GM23248 (cell line): ENCODE results near the gene TMX2. TPM values are rescaled to one million over a fixed set of nuclear protein-coding genes. Genes with fewer than 3 reads are reported as not detected.

Experiments
- DNase-seq: peaks from one replicate; pipeline ENCODE4 v3.0.0-alpha.2; 2015
- H2AFZ ChIP-seq: fragments of 200-600 bp; sonication (generic); 2 replicates; pipeline ENCODE4 v1.6.1; 2016; ENCODE audit warnings: antibody characterized with exemption
- H3F3A ChIP-seq: fragments of 200-600 bp; sonication (generic); 2 replicates; pipeline ENCODE4 v1.6.1; 2016; ENCODE audit warnings: mild to moderate bottlenecking, antibody characterized with exemption, mixed run types; ENCODE audit not compliant: insufficient read depth
- H3K27ac ChIP-seq: fragments of 200-600 bp; sonication (generic); 2 replicates; pipeline ENCODE4 v1.5.1; 2016; ENCODE audit warnings: mild to moderate bottlenecking
- H3K27me3 ChIP-seq: fragments of 200-600 bp; sonication (generic); replicated peaks from 2 replicates; pipeline ENCODE4 v1.6.1; 2016; ENCODE audit warnings: mild to moderate bottlenecking; ENCODE audit not compliant: insufficient read depth
- H3K36me3 ChIP-seq: fragments of 200-600 bp; sonication (generic); 2 replicates; pipeline ENCODE4 v1.6.1; 2016; ENCODE audit warnings: low read depth, mild to moderate bottlenecking
- H3K4me1 ChIP-seq: fragments of 200-600 bp; sonication (generic); 2 replicates; pipeline ENCODE4 v1.6.1; 2016; ENCODE audit warnings: mild to moderate bottlenecking; ENCODE audit not compliant: insufficient read depth
- H3K4me2 ChIP-seq: fragments of 200-600 bp; sonication (generic); one replicate; pipeline ENCODE4 v1.6.1; 2016; ENCODE audit warnings: mild to moderate bottlenecking; ENCODE audit not compliant: unreplicated experiment
- H3K4me3 ChIP-seq: fragments of 200-600 bp; sonication (generic); 2 replicates; pipeline ENCODE4 v1.5.1; 2016; ENCODE audit warnings: mild to moderate bottlenecking
- H3K79me2 ChIP-seq: fragments of 200-600 bp; sonication (generic); 2 replicates; pipeline ENCODE4 v1.6.1; 2016; ENCODE audit warnings: mild to moderate bottlenecking; ENCODE audit not compliant: insufficient read depth
- H3K9ac ChIP-seq: fragments of 200-600 bp; sonication (generic); 2 replicates; pipeline ENCODE4 v1.6.1; 2016; ENCODE audit warnings: mild to moderate bottlenecking
- H3K9me2 ChIP-seq: fragments of 200-600 bp; sonication (generic); 2 replicates; pipeline ENCODE4 v1.6.1; 2016; ENCODE audit warnings: mixed run types, mild to moderate bottlenecking, moderate library complexity; ENCODE audit not compliant: insufficient read depth
- H3K9me3 ChIP-seq: fragments of 200-600 bp; sonication (generic); one replicate; pipeline ENCODE4 v1.6.1; 2017; ENCODE audit warnings: low read depth
- H4K20me1 ChIP-seq: fragments of 200-600 bp; sonication (generic); 2 replicates; pipeline ENCODE4 v1.6.0; 2016; ENCODE audit not compliant: insufficient read depth
- EZH2 ChIP-seq: fragments of 200-600 bp; sonication (generic); IDR thresholded peaks from 2 replicates; pipeline ENCODE4 v1.6.1; 2018; ENCODE audit warnings: antibody characterized with exemption, mild to moderate bottlenecking; ENCODE audit not compliant: insufficient read depth, poor library complexity, severe bottlenecking
- EZH2phosphoT487 ChIP-seq: fragments of 200-600 bp; sonication (generic); IDR thresholded peaks from 2 replicates; pipeline ENCODE4 v1.6.1; 2018; ENCODE audit warnings: antibody characterized with exemption, moderate library complexity, mild to moderate bottlenecking, low read depth; ENCODE audit not compliant: insufficient read depth
- whole genome bisulfite sequencing, 2 experiments: methylation state at CpG; one replicate each; pipeline ENCODE4 v1.1.6; 2015 to 2017; ENCODE audit warnings: low lambda C conversion rate in 2 of 2, low coverage in 1 of 2; ENCODE audit errors: missing lambda C conversion rate in 2 of 2; 5-methylcytosine and 5-hydroxymethylcytosine counted together
- in situ Hi-C: fragments of 300-500 bp; cut with MboI; formaldehyde crosslinking; loops from 2 replicates; pipeline ENCODE4 v1.15.0; 2020
- polyA plus RNA-seq: library from polyadenylated mRNA; unstranded; fragments of >200 nt; fragmentation: Nextera tagmentation; extraction: Ambion mirVana; gene quantifications from 2 replicates; pipeline ENCODE4 v1.2.1, GENCODE V29; 2016
- total RNA-seq: library from RNA; depleted of rRNA; stranded (reverse); fragments of >200 nt; shearing (Covaris generic); gene quantifications from 2 replicates; pipeline ENCODE4 v1.2.3, GENCODE V29; 2014

TMX2 gene
- total and polyA plus RNA-seq, 2 experiments from 2014 or later = 88.1 to 105 TPM

GRCh38 chr11:57779276-57779675 lies 66.9 kb downstream of the TMX2 start:
- Histone ChIP-seq H3K27ac (peak overlapping the region; percentile 93), H3K4me2 (peak overlapping the region; percentile 87), H3K36me3 (0 out of 2 replicates have a peak, but pooled peaks cover 3% of the 10 kb centered on the region), H3K27me3 (no peaks in the 10 kb centered on the region), H4K20me1 (peaks cover 30% of the 10 kb centered on the region; the same call in 1 of the 2 replicates), H3F3A (peaks cover 60% of the 10 kb centered on the region), H2AFZ (no peak overlapping the region), H3K79me2 (peaks cover 97% of the 10 kb centered on the region), H3K9me3 (no peaks in the 10 kb centered on the region), H3K4me3 (peak overlapping the region; percentile 58), H3K9me2 (no peaks in the 10 kb centered on the region), H3K9ac (peak overlapping the region; percentile 79), H3K4me1 (peaks cover 51% of the 10 kb centered on the region)
- WGBS, 2 experiments = 23 to 35% methylated on average over 1 of the region's 1 CpG
- in situ Hi-C loops = no loop called here
- DNase-seq = peak; percentile 76
- TF ChIP-seq EZH2 (no peak), EZH2phosphoT487 (no peak)

GRCh38 chr11:57781529-57781943 lies 69.1 kb downstream of the TMX2 start:
- in situ Hi-C loops = no loop called here
- Histone ChIP-seq H3K9ac (no peak overlapping the region), H3K4me2 (no peak overlapping the region), H3K27ac (peak overlapping the region; percentile 28), H2AFZ (no peak overlapping the region), H3K9me3 (no peaks in the 10 kb centered on the region), H3K36me3 (0 out of 2 replicates have a peak, but pooled peaks cover 3% of the 10 kb centered on the region), H3K27me3 (no peaks in the 10 kb centered on the region), H3K79me2 (peaks cover 97% of the 10 kb centered on the region), H4K20me1 (peaks cover 29% of the 10 kb centered on the region), H3K4me3 (no peak overlapping the region), H3F3A (peaks cover 56% of the 10 kb centered on the region), H3K9me2 (no peaks in the 10 kb centered on the region), H3K4me1 (peaks cover 42% of the 10 kb centered on the region)
- DNase-seq = no peak
- TF ChIP-seq EZH2 = no peak
- no peak for TF ChIP-seq EZH2phosphoT487
- WGBS, 2 experiments = 92 to 100% methylated on average over 3 of the region's 3 CpGs

GRCh38 chr11:57785072-57785471 lies 72.7 kb downstream of the TMX2 start:
- peaks cover 19% of the 10 kb centered on the region for H3K4me1 ChIP-seq
- 0 out of 2 replicates have a peak, but pooled peaks cover 24% of the 10 kb centered on the region for H3F3A ChIP-seq
- H3K9me3 ChIP-seq = no peaks in the 10 kb centered on the region
- H3K79me2 ChIP-seq = peaks cover 100% of the 10 kb centered on the region
- no peak overlapping the region for H2AFZ ChIP-seq
- in situ Hi-C loops = no loop called here
- no peak for DNase-seq
- no peaks in the 10 kb centered on the region for H3K9me2 ChIP-seq
- H3K4me3 ChIP-seq = no peak overlapping the region
- peaks cover 29% of the 10 kb centered on the region for H4K20me1 ChIP-seq
- no peak overlapping the region for H3K4me2 ChIP-seq
- no peak overlapping the region for H3K27ac ChIP-seq
- TF ChIP-seq EZH2 (no peak), EZH2phosphoT487 (no peak)
- no peak overlapping the region for H3K9ac ChIP-seq
- H3K36me3 ChIP-seq = peaks cover 7% of the 10 kb centered on the region; the same call in 1 of the 2 replicates
- no peaks in the 10 kb centered on the region for H3K27me3 ChIP-seq
- whole genome bisulfite sequencing, 2 experiments = 97 to 100% methylated on average over 2 of the region's 2 CpGs

- Histone ChIP-seq H2AFZ (no peak overlapping the region), H3K27me3 (no peaks in the 10 kb centered on the region), H3K9ac (no peak overlapping the region), H3K27ac (peak overlapping the region; percentile 14; the same call in 1 of the 2 replicates), H3K4me1 (peaks cover 16% of the 10 kb centered on the region), H3K79me2 (peaks cover 100% of the 10 kb centered on the region), H4K20me1 (peaks cover 26% of the 10 kb centered on the region), H3K4me2 (no peak overlapping the region), H3K9me3 (no peaks in the 10 kb centered on the region), H3K36me3 (peaks cover 4% of the 10 kb centered on the region; the same call in 1 of the 2 replicates), H3K4me3 (no peak overlapping the region), H3F3A (0 out of 2 replicates have a peak, but pooled peaks cover 11% of the 10 kb centered on the region), H3K9me2 (no peaks in the 10 kb centered on the region)
- in situ Hi-C loops = no loop called here
- WGBS, 2 experiments = 87 to 90% methylated on average over 4 of the region's 4 CpGs
- DNase-seq = no peak
- TF ChIP-seq EZH2 (no peak), EZH2phosphoT487 (no peak)
These were observed 74.0 kb downstream of the TMX2 start for GRCh38 chr11:57786436-57786835.
